GM23338 (cell line): ENCODE measurements around the gene SLC12A3. TPM values are rescaled to one million over a fixed set of nuclear protein-coding genes. Genes with fewer than 3 reads are reported as not detected.

Experiments
- ATAC-seq: fragments of 200-7000 bp; cut with Tn5 transposase; 3 replicates; pipeline ENCODE4 v1.9.1; 2020
- DNase-seq: peaks from one replicate; pipeline ENCODE4 v3.0.0-alpha.2; 2015; ENCODE audit warnings: low spot score
- H2AFZ ChIP-seq: fragments of 200-600 bp; sonication (generic); 2 replicates; pipeline ENCODE4 v1.8.0; 2016; ENCODE audit warnings: antibody characterized with exemption, mild to moderate bottlenecking, moderate library complexity
- H3F3A ChIP-seq: fragments of 200-600 bp; sonication (generic); replicated peaks from 2 replicates; pipeline ENCODE4 v1.8.0; 2017; ENCODE audit warnings: antibody characterized with exemption, mixed run types, low read depth
- H3K27ac ChIP-seq: fragments of 200-600 bp; sonication (generic); 2 replicates; pipeline ENCODE4 v1.6.1; 2016; ENCODE audit warnings: low read depth
- H3K27me3 ChIP-seq: fragments of 200-600 bp; sonication (generic); 2 replicates; pipeline ENCODE4 v1.8.0; 2016; ENCODE audit warnings: mild to moderate bottlenecking, mixed run types, moderate library complexity; ENCODE audit not compliant: insufficient read depth
- H3K36me3 ChIP-seq: fragments of 200-600 bp; sonication (generic); 2 replicates; pipeline ENCODE4 v1.8.0; 2016; ENCODE audit warnings: mild to moderate bottlenecking; ENCODE audit not compliant: insufficient read depth
- H3K4me1 ChIP-seq: fragments of 200-600 bp; sonication (generic); 2 replicates; pipeline ENCODE4 v1.8.0; 2016; ENCODE audit warnings: mild to moderate bottlenecking, moderate library complexity; ENCODE audit not compliant: insufficient read depth
- H3K4me2 ChIP-seq: fragments of 200-600 bp; sonication (generic); 2 replicates; pipeline ENCODE4 v1.7.1; 2017; ENCODE audit warnings: mixed run types
- H3K4me3 ChIP-seq: fragments of 200-600 bp; sonication (generic); 2 replicates; pipeline ENCODE4 v1.6.1; 2016; ENCODE audit warnings: mixed run types
- H3K79me2 ChIP-seq: fragments of 200-600 bp; sonication (generic); replicated peaks from 2 replicates; pipeline ENCODE4 v1.8.0; 2017; ENCODE audit warnings: mild to moderate bottlenecking; ENCODE audit not compliant: insufficient read depth
- H3K9me2 ChIP-seq: fragments of 200-600 bp; sonication (generic); 2 replicates; pipeline ENCODE4 v1.8.0; 2017; ENCODE audit not compliant: insufficient read depth
- H4K20me1 ChIP-seq: fragments of 200-600 bp; sonication (generic); replicated peaks from 2 replicates; pipeline ENCODE4 v1.8.0; 2017; ENCODE audit warnings: mild to moderate bottlenecking; ENCODE audit not compliant: insufficient read depth
- H3K27ac Mint-ChIP-seq: 2 replicates; pipeline ENCODE4 v1.8.0; 2020; ENCODE audit warnings: inconsistent platforms, mild to moderate bottlenecking, moderate library complexity, mixed read lengths
- H3K27me3 Mint-ChIP-seq: 3 replicates; pipeline ENCODE4 v1.8.0; 2022; ENCODE audit warnings: low read depth, mild to moderate bottlenecking, moderate library complexity, mixed read lengths, inconsistent platforms; ENCODE audit not compliant: insufficient read depth, poor library complexity
- H3K36me3 Mint-ChIP-seq: 3 replicates; pipeline ENCODE4 v1.8.0; 2021; ENCODE audit warnings: low read depth, mild to moderate bottlenecking, inconsistent platforms, moderate library complexity, mixed read lengths
- H3K4me1 Mint-ChIP-seq: 3 replicates; pipeline ENCODE4 v1.8.0; 2020; ENCODE audit warnings: mild to moderate bottlenecking, inconsistent platforms, mixed read lengths
- H3K4me3 Mint-ChIP-seq: 3 replicates; pipeline ENCODE4 v1.8.0; 2021; ENCODE audit warnings: moderate library complexity, mild to moderate bottlenecking, inconsistent platforms, mixed read lengths
- H3K9me3 Mint-ChIP-seq: 3 replicates; pipeline ENCODE4 v1.8.0; 2020; ENCODE audit warnings: moderate library complexity, mild to moderate bottlenecking, inconsistent platforms, mixed read lengths
- CREB1 ChIP-seq: fragments of 250-450 bp; sonication (Bioruptor Pico); IDR thresholded peaks from 2 replicates; pipeline ENCODE4 v1.5.0; 2020; ENCODE audit warnings: low read depth, mild to moderate bottlenecking, moderate library complexity
- CTCF ChIP-seq, 2 experiments: fragments of 200-600 bp in 1 of 2; sonication (generic) in 1 of 2; conservative IDR thresholded peaks; 2 replicates each; pipeline versions ENCODE4 v1.5.1 to v1.6.1; 2016 to 2017; ENCODE audit warnings: antibody characterized with exemption in 2 of 2, low read depth in 2 of 2, mild to moderate bottlenecking in 2 of 2, moderate library complexity in 1 of 2
- ETS1 ChIP-seq: IDR thresholded peaks from 2 replicates; pipeline ENCODE4 v1.6.1; 2016; ENCODE audit warnings: antibody characterized with exemption
- EZH2 ChIP-seq: fragments of 200-600 bp; sonication (generic); IDR thresholded peaks from one replicate; pipeline ENCODE4 v1.8.0; 2017; ENCODE audit warnings: antibody characterized with exemption, mild to moderate bottlenecking, low read depth; ENCODE audit not compliant: unreplicated experiment
- EZH2phosphoT487 ChIP-seq: fragments of 200-600 bp; sonication (generic); IDR thresholded peaks from one replicate; pipeline ENCODE4 v1.8.1; 2018; ENCODE audit warnings: antibody characterized with exemption; ENCODE audit not compliant: unreplicated experiment
- JUNB ChIP-seq: IDR thresholded peaks from one replicate; pipeline ENCODE4 v1.6.1; 2016; ENCODE audit warnings: antibody characterized with exemption; ENCODE audit not compliant: unreplicated experiment
- NANOG ChIP-seq: IDR thresholded peaks from 2 replicates; pipeline ENCODE4 v1.6.1; 2016; ENCODE audit warnings: antibody characterized with exemption, borderline replicate concordance
- POLR2AphosphoS5 ChIP-seq: IDR thresholded peaks from 2 replicates; pipeline ENCODE4 v1.6.1; 2016; ENCODE audit warnings: antibody characterized with exemption, low read depth
- REST ChIP-seq: IDR thresholded peaks from one replicate; pipeline ENCODE4 v1.6.1; 2018; ENCODE audit warnings: antibody characterized with exemption; ENCODE audit not compliant: unreplicated experiment
- STAT1 ChIP-seq: IDR thresholded peaks from one replicate; pipeline ENCODE4 v1.6.1; 2016; ENCODE audit warnings: antibody characterized with exemption; ENCODE audit not compliant: unreplicated experiment
- ZNF114 ChIP-seq: fragments of 250-450 bp; sonication (Bioruptor Pico); IDR thresholded peaks from 2 replicates; pipeline ENCODE4 v1.5.0; 2020; ENCODE audit warnings: mild to moderate bottlenecking, moderate library complexity
- ZNF331 ChIP-seq: fragments of 250-450 bp; sonication (Bioruptor Pico); IDR thresholded peaks from 2 replicates; pipeline ENCODE4 v1.5.0; 2020; ENCODE audit warnings: low read depth, mild to moderate bottlenecking, moderate library complexity
- ZNF462 ChIP-seq: fragments of 250-450 bp; sonication (Bioruptor Pico); IDR thresholded peaks from 2 replicates; pipeline ENCODE4 v1.5.0; 2020; ENCODE audit warnings: mild to moderate bottlenecking, moderate library complexity
- long read RNA-seq: library from polyadenylated mRNA; unstranded; transcript quantifications from one replicate; pipeline ENCODE4 v2.0.0, GENCODE V29; 2020; ENCODE audit not compliant: unreplicated experiment
- polyA plus RNA-seq: library from polyadenylated mRNA; unstranded; fragments of >200 nt; fragmentation: Nextera tagmentation; extraction: Ambion mirVana; gene quantifications from 2 replicates; pipeline ENCODE4 v1.2.1, GENCODE V29; 2016
- total RNA-seq: library from RNA; depleted of rRNA; stranded (reverse); fragments of >200 nt; shearing (Covaris generic); gene quantifications from 2 replicates; pipeline ENCODE4 v1.2.3, GENCODE V29; 2014; rRNA removed

Gene SLC12A3
- total RNA-seq (not detected in 2 replicates), polyA plus RNA-seq (not detected in 2 replicates)
- long read RNA-seq: 0 reads

- H3K79me2 ChIP-seq: no peaks in the 10 kb centered on the region
- Mint-ChIP-seq H3K27ac (no peak within 1 kb of the TSS), H3K4me3 (no peak within 1 kb of the TSS), H3K27me3 (peaks cover 6% of the 10 kb centered on the region), H3K36me3 (no peaks in the 10 kb centered on the region), H3K9me3 (no peaks in the 10 kb centered on the region), H3K4me1 (peaks cover 6% of the 10 kb centered on the region)
- H3K4me2 ChIP-seq: no peak within 1 kb of the TSS
- no peaks in the 10 kb centered on the region for H3F3A ChIP-seq
- no peak within 1 kb of the TSS for H3K4me3 ChIP-seq
- H3K27me3 ChIP-seq: no peaks in the 10 kb centered on the region
- TF ChIP-seq REST (no peak), ETS1 (no peak), ZNF462 (CRISPR knock-in tag) (no peak), EZH2phosphoT487 (no peak), STAT1 (no peak), JUNB (no peak), EZH2 (no peak), POLR2AphosphoS5 (no peak), NANOG (no peak), ZNF114 (CRISPR knock-in tag) (no peak), CTCF (conservative IDR thresholded peaks at IDR 0.05; ENCODE audit: low read depth in 2 of 2) (no peak), CREB1 (no peak), ZNF331 (CRISPR knock-in tag) (no peak)
- no peaks in the 10 kb centered on the region for H3K36me3 ChIP-seq
- H2AFZ ChIP-seq: no peak within 1 kb of the TSS
- no peak for ATAC-seq
- H3K9me2 ChIP-seq: no peaks in the 10 kb centered on the region
- no peak within 1 kb of the TSS for H3K27ac ChIP-seq
- H3K4me1 ChIP-seq: no peaks in the 10 kb centered on the region
- no peak for DNase-seq
- no peaks in the 10 kb centered on the region for H4K20me1 ChIP-seq
Observed at GRCh38 chr16:56864960-56865359, at the start of gene SLC12A3. Gene SLC12A3, plus strand, starts transcription at chr16:56865207. Its CDS starts 29 bp downstream, at chr16:56865236.
